Measurements from ENCODE around the gene SIPA1. TPM values are rescaled to one million over a fixed set of nuclear protein-coding genes. Genes with fewer than 3 reads are reported as not detected.

Gene SIPA1
- total RNA-seq, 1 experiment from 2014 or later: 105 TPM

- no peaks in the 10 kb centered on the region for H3K9me2 ChIP-seq (ENCODE audit: insufficient read depth)
- H3K27ac ChIP-seq (ENCODE audit: low read depth, low read length): peak overlapping the region; percentile 78
- peak overlapping the region; percentile 67 for H3K4me2 ChIP-seq (ENCODE audit: low read length)
- H3K79me2 ChIP-seq (ENCODE audit: insufficient read depth, low read length): peaks cover 73% of the 10 kb centered on the region
- H2AFZ ChIP-seq (ENCODE audit: low read depth, low read length, poor library complexity, severe bottlenecking): no peak overlapping the region
- RAD21 ChIA-PET (ENCODE audit: low non-redundant PET in 1 of 2, low total read pairs in 2 of 2, uncharacterized antibody in 2 of 2, unreplicated experiment in 2 of 2): no interaction called here
- DNase-seq (ENCODE audit: low read depth, low spot score) (no peak), ATAC-seq (no peak; the same call in 1 of the 2 replicates)
- intact Hi-C loops (cut with micrococcal nuclease): no loop called here
- H3K27me3 ChIP-seq (ENCODE audit: insufficient read depth, low read length): no peaks in the 10 kb centered on the region
- peak overlapping the region; percentile 84 for H3K9ac ChIP-seq (ENCODE audit: low read length)
- peaks cover 7 to 17% of the 10 kb centered on the region in 2 experiments; a peak in 2 of 4 replicates for H3K36me3 ChIP-seq (ENCODE audit: control insufficient read depth in 1 of 2, insufficient read depth in 2 of 2, low read length in 2 of 2)
- peaks cover 10 to 56% of the 10 kb centered on the region in 2 experiments for H3K4me1 ChIP-seq (ENCODE audit: control insufficient read depth in 1 of 2, insufficient read depth in 2 of 2, low read length in 2 of 2)
- CTCF ChIA-PET: interaction anchor here (0.5 kb wide), 1 partner anchor 73 kb away, joined by 3 read pairs; no protein-coding TSS in a partner anchor
- POLR2A ChIA-PET: no interaction called here
- peak overlapping the region; percentile 64 to 98 for H3K4me3 ChIP-seq (replicated peaks in 1 of 2; ENCODE audit: low read depth in 1 of 2, low read length in 2 of 2)
- H4K20me1 ChIP-seq (ENCODE audit: insufficient read depth): no peaks in the 10 kb centered on the region
- H3K9me3 ChIP-seq (ENCODE audit: control insufficient read depth in 1 of 2, insufficient read depth in 1 of 2, low read depth in 1 of 2, low read length in 2 of 2): no peaks in the 10 kb centered on the region
- TSS peak; percentile 69 for BruUV-seq (replicated peaks)
- TF ChIP-seq FOSL1 (IDR thresholded peaks at IDR 0.05; ENCODE audit: low read depth) (no peak), SIN3A (IDR thresholded peaks at IDR 0.05; ENCODE audit: low read depth) (no peak), SRF (IDR thresholded peaks at IDR 0.05; ENCODE audit: low read depth) (no peak), ZFX (IDR thresholded peaks at IDR 0.05) (no peak), EZH2phosphoT487 (IDR thresholded peaks at IDR 0.05; ENCODE audit: borderline replicate concordance) (no peak), JUND (IDR thresholded peaks at IDR 0.05) (no peak), CBX3 (IDR thresholded peaks at IDR 0.05; ENCODE audit: low read depth) (no peak), RAD21 (IDR thresholded peaks at IDR 0.05; ENCODE audit: low read depth) (no peak), ELF1 (IDR thresholded peaks at IDR 0.05; ENCODE audit: borderline replicate concordance, low read depth) (no peak), CEBPB (IDR thresholded peaks at IDR 0.05; ENCODE audit: low read depth) (no peak), REST (IDR thresholded peaks at IDR 0.05; ENCODE audit: low read depth) (no peak), SP1 (IDR thresholded peaks at IDR 0.05; ENCODE audit: low read depth) (no peak), YY1 (IDR thresholded peaks at IDR 0.05; ENCODE audit: extremely low read depth, insufficient replicate concordance, low read depth, low read length) (no peak), TCF7L2 (IDR thresholded peaks at IDR 0.05; ENCODE audit: borderline replicate concordance, extremely low read depth, insufficient read depth, insufficient read length) (no peak), POLR2A (IDR thresholded peaks at IDR 0.05; ENCODE audit: borderline replicate concordance, extremely low read depth, insufficient read depth, insufficient read length) (no peak), EGR1 (IDR thresholded peaks at IDR 0.05; ENCODE audit: low read depth) (no peak), ATF3 (IDR thresholded peaks at IDR 0.05) (no peak), EZH2 (IDR thresholded peaks at IDR 0.05) (no peak)
Observed at GRCh38 chr11:65613091-65613928, 24.6 kb upstream of the SIPA1 start.

Data from HCT116 (cell line).